ENCODE data around the gene IGSF11. TPM values are rescaled to one million over a fixed set of nuclear protein-coding genes. Genes with fewer than 3 reads are reported as not detected.
"Not testable (repeated sequence)": the region's sequence is repeated elsewhere in the genome, so short reads cannot be mapped to it uniquely, and the experiment has no call there.

Gene IGSF11
- total RNA-seq = 1 to 10 TPM in 1 of 4 donors, under 1 TPM in 3; 0.29 to 1.4 (median 0.75) TPM

GRCh38 chr3:119034256-119035013, at the start of gene IGSF11:
Gene IGSF11, minus strand, starts transcription at chr3:119034846. Its CDS starts 264 bp downstream, at chr3:119034582.
- Histone ChIP-seq H3K4me1 (peaks cover 3 to 5% of the 10 kb centered on the region in 2 donors), H3K36me3 (no peaks in the 10 kb centered on the region), H3K27me3 (no peaks in the 10 kb centered on the region), H3K9me3 (no peaks in the 10 kb centered on the region), H3K27ac (peak within 1 kb of the TSS in 2 of 3 donors; percentile 9 to 26), H3K4me3 (replicated peaks in 1 of 3) (peak within 1 kb of the TSS; percentile 35 to 44 (median 36))
- WGBS, 2 donors = 1 to 4% methylated on average over 6 to 8 of the region's 80 CpGs
- intact Hi-C loops (cut with DNase I) = no loop called here
- TF ChIP-seq POLR2A (IDR thresholded peaks at IDR 0.05) (peak in 1 of 2 donors; percentile 56), CTCF (IDR thresholded peaks at IDR 0.05) (peak in 3 of 6 experiments; percentile 55 to 83 (median 76))
- peak; percentile 81 to 83 for DNase-seq

- Histone ChIP-seq H3K27ac (no peak overlapping the region), H3K4me1 (no peaks in the 10 kb centered on the region), H3K36me3 (no peaks in the 10 kb centered on the region), H3K9me3 (no peaks in the 10 kb centered on the region), H3K4me3 (replicated peaks in 1 of 3) (no peak overlapping the region), H3K27me3 (no peaks in the 10 kb centered on the region)
- intact Hi-C loops (cut with DNase I) = no loop called here
- DNase-seq = no peak
- TF ChIP-seq CTCF (IDR thresholded peaks at IDR 0.05) = no peak
- no peak for TF ChIP-seq POLR2A (IDR thresholded peaks at IDR 0.05)
- 88 to 91% methylated on average over 1 of the region's 1 CpG for WGBS, 2 donors
Measured at GRCh38 chr3:119080364-119080763, 45.7 kb upstream of the IGSF11 start.

- Histone ChIP-seq H3K27ac (no peak overlapping the region), H3K36me3 (no peaks in the 10 kb centered on the region), H3K9me3 (no peaks in the 10 kb centered on the region), H3K27me3 (no peaks in the 10 kb centered on the region), H3K4me1 (no peaks in the 10 kb centered on the region), H3K4me3 (replicated peaks in 1 of 3) (no peak overlapping the region)
- 94 to 95% methylated on average over 7 to 29 of the region's 36 CpGs for WGBS, 2 donors
- no peak for DNase-seq
- TF ChIP-seq CTCF (IDR thresholded peaks at IDR 0.05) (no peak), POLR2A (IDR thresholded peaks at IDR 0.05) (no peak)
- intact Hi-C loops (cut with DNase I) = no loop called here
Measured at GRCh38 chr3:119073258-119074001, 38.8 kb upstream of the IGSF11 start.

- DNase-seq; H3K4me3 ChIP-seq (replicated peaks in 1 of 3); H3K27ac ChIP-seq; intact Hi-C loops (cut with DNase I); H3K4me1 ChIP-seq; H3K36me3 ChIP-seq; H3K9me3 ChIP-seq; H3K27me3 ChIP-seq: not testable (repeated sequence)
- 95 to 96% methylated on average over 15 of the region's 15 CpGs for WGBS, 2 donors
Measured at GRCh38 chr3:119072451-119072850, 37.8 kb upstream of the IGSF11 start.

GRCh38 chr3:119069725-119070124, 35.1 kb upstream of the IGSF11 start:
- intact Hi-C loops (cut with DNase I) = no loop called here
- 82 to 84% methylated on average over 3 of the region's 3 CpGs for WGBS, 2 donors

More at GRCh38 chr3:119069725-119070124, 35.1 kb upstream of the IGSF11 start:
- no peaks in the 10 kb centered on the region for H3K27me3 ChIP-seq
- DNase-seq = no peak
- no peak for TF ChIP-seq CTCF (IDR thresholded peaks at IDR 0.05)
- no peaks in the 10 kb centered on the region for H3K4me1 ChIP-seq
- H3K36me3 ChIP-seq = no peaks in the 10 kb centered on the region
- no peak overlapping the region for H3K27ac ChIP-seq
- no peak overlapping the region for H3K4me3 ChIP-seq (replicated peaks in 1 of 3)
- H3K9me3 ChIP-seq = no peaks in the 10 kb centered on the region
